ENCODE measurements around the gene YAP1.
"Not testable (repeated sequence)": the region's sequence is repeated elsewhere in the genome, so short reads cannot be mapped to it uniquely, and the experiment has no call there.

The YAP1 gene

GRCh38 chr11:102240502-102240901, 130.3 kb downstream of the YAP1 start:
- DNase-seq (ENCODE audit: low spot score), result no peak

- no peak for DNase-seq (ENCODE audit: low spot score)
Observed at GRCh38 chr11:102241026-102241425, 130.8 kb downstream of the YAP1 start.

DNA sequence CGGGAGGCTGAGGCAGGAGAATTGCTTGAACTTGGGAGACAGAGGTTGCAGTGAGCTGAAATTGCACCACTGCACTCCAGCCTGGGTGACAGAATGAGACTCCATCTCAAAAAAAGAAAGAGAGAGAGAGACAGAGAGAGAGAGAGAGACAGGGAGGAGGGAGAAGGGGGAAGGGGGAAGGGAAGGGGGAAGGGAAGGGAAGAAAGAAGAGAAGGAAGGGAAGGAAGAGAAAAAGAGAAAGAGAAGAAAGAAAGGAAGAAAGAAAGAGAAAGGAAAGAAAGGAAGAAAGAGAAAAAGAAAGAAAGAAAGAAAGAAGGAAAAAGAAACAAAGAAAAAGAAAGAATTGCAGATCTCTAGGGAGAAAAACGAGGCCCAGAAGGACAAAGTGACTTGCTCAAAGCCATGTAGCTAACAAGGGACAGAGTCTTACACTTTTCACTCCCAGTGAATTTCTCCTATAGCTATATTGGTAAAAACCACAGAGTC, 133.2 kb downstream of the YAP1 start:
- no peak for DNase-seq (ENCODE audit: low spot score)

DNA sequence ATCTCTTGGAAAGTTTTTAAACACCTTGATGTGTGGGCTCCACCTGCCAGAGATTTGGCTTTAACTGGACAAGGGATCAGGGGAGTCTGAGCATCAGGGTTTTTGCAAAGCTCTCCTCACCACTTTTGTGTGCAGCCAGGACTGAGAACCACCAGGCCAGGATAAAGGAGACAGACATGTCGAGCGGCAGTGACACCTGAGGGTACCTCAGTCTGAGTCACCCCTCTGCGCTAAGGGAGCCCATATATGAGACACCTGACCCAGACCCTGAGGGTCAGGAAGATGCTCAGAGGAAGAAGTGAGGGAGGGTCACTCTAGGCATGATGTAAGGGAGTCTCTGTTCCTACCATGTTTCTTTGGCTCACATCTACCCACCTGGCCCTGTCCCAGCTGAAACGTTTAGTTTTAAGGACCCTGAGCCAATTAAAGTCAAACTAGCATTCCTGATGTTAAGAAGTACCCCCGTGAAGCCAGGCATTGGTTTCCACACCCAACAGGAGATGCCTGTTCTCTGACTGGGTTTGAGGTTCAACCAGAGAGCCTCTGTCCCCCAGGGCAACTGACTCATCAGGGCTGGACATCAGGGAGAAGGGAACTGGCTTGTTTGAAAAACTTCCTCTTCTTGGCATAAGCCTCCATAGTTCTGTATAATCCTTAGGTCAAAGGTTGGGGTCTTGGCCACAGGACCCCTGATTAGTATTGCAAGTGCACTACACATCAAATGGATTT, 134.6 kb downstream of the YAP1 start:
- no peak for DNase-seq (ENCODE audit: low spot score)

DNA sequence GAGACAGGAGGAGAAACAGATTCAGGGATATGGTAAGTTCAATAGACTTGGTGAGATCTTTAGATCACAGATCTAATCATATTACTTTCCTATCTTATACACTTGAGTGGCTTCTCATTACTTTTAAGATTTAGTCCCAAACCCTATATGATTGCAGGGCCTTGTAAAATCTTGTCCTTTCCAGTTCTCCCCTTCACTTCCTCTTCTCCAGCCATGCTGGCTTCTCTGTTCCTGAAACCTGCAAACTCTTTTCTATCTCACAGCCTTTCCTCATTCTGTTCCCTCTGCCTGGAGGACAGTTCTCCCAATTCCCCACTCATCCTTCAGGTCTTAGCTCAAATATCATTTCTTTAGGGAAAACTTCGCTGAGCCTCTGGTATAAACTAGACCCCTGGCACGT, 141.2 kb downstream of the YAP1 start:
- DNase-seq (ENCODE audit: low spot score), result no peak

- DNase-seq (ENCODE audit: low spot score), result no peak
Observed at GRCh38 chr11:102252339-102252891, 142.2 kb downstream of the YAP1 start.

DNA sequence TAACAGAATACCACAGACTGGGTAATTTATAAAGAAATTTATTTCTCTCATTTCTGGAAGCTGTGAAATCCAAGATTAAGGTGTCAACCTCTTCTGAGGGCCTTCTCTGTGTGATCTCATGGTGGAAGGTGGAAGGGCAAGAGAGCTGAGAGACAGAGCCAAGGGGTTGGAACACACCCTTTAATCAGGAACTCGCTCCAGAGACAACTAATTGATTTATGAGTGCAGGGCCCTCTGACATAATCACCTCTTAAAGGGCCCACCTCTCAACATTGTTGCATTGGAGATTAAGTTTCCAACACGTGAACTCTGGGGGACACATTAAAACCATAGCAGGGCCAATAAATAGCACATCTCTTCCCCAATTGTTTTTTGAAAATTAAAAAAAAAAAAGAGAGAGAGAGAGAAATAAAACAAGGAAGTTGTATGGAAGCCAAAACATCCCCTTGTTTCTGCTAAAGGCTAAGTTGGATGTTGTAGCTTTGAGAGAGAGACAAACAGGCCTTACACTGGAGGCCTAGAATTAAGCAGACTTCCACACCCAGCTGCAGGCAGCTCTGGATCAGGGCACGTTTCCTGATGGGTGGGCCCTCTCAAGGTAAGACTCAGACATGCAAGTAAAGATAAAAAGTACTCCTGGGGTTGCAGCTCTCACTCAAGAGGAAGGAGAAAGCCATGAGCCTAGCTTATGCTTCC, 142.9 kb downstream of the YAP1 start:
- DNase-seq (ENCODE audit: low spot score), result no peak

DNA sequence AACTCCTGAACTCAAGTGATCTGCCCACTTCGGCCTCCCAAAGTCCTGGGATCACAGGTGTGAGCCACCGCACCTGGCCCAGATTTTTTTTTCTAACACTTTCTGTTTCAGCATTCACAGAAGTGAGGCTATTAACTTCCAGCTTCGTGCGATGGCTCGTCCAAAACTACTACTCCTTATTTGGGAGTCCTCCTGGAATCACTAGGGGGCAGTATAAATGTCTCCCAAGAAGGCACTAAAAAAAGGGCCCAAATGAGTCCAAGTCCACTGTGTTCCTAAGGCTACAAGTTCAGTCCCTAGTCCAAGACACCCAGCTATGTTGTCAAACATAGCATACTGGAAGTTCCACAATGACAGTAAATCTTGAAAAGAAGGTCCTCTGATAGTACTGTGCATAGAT, 143.8 kb downstream of the YAP1 start:
- DNase-seq (ENCODE audit: low spot score), result no peak

- DNase-seq (ENCODE audit: low spot score), result no peak
Observed at GRCh38 chr11:102256251-102256650, 146.0 kb downstream of the YAP1 start.

DNA sequence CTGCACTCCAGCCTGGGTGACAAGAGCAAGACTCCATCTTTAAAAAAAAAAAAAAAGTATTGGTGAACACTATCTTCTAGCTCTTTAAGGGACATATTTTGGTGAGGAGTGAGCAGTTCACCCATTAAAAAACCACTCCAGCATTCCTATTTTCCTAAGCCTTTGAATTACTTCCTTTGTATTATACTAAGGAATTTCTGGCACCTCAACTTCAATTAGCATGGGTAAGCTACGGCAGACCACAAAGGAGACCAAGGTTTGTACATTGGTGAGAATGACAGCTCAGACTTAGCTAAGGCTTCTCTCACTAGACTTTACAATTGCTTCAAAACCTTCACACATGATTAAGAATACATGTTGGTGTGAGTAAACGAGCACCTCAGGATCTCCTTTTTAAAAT, 150.0 kb downstream of the YAP1 start:
- DNase-seq (ENCODE audit: low spot score), result no peak

GRCh38 chr11:102263379-102264003, 153.2 kb downstream of the YAP1 start:
- no peak for DNase-seq (ENCODE audit: low spot score)

DNA sequence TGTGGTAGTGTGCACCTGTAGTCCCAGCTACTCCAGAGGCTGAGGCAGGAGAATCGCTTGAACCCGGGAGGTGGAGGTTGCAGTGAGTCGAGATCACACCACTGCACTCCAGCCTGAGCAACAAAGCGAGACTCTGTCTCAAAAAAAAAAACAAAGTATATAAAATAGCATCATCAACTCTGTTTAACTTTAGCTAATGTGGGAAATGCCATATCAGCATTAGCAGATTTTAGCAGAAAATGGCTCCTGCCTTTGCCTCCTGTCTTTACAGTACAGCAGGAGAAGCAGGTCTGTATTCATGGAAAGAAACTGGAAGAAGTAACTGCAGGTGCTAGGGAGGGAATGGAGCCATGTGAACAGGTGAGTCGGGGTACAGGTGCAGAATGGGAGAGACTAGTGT, 154.5 kb downstream of the YAP1 start:
- not testable (repeated sequence) for DNase-seq (ENCODE audit: low spot score)

DNA sequence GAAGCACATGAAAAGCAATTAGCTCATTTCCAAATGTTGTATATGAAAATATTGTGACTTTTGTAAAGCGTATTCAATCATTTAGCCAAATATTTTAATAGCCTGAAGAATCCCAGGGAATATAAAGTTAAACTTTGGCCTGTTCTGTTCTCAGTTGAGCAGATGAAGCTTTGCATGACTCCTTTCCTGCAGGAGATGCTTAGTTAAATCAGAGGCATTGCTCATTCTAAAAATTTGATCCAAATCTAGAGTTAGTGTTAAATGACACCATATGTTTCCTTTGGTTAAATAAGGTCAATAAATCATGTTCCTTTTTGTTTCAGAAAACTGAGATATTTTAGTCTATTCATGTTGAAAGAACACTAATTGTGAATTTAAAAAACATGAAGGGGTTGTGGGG, 155.9 kb downstream of the YAP1 start:
- no peak for DNase-seq (ENCODE audit: low spot score)

- no peak for DNase-seq (ENCODE audit: low spot score)
Observed at GRCh38 chr11:102267609-102268008, 157.4 kb downstream of the YAP1 start.

- DNase-seq (ENCODE audit: low spot score), result no peak
Observed at GRCh38 chr11:102268083-102268984, 158.1 kb downstream of the YAP1 start.

- DNase-seq (ENCODE audit: low spot score), result no peak
Observed at GRCh38 chr11:102268985-102269470, 158.8 kb downstream of the YAP1 start.

DNA sequence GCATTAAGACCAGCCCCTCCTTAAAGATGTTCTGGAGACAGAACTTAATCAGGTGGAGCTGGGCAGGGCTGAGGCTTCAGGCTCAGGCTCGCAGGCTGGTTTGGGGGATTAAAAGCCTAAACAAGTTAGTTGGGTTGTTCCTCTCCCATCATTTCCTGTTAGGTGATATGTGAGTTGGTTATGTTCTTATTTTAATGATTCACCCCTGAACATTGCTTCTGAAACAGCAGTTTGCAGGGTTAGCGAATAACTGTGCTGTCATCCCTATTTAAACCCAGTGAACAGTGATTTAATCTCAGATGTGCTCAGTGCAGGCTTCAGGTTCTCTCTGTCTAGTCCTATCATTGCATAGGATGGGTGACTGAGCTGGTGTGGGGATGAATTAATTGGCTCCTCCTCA, 159.7 kb downstream of the YAP1 start:
- DNase-seq (ENCODE audit: low spot score), result no peak

DNA sequence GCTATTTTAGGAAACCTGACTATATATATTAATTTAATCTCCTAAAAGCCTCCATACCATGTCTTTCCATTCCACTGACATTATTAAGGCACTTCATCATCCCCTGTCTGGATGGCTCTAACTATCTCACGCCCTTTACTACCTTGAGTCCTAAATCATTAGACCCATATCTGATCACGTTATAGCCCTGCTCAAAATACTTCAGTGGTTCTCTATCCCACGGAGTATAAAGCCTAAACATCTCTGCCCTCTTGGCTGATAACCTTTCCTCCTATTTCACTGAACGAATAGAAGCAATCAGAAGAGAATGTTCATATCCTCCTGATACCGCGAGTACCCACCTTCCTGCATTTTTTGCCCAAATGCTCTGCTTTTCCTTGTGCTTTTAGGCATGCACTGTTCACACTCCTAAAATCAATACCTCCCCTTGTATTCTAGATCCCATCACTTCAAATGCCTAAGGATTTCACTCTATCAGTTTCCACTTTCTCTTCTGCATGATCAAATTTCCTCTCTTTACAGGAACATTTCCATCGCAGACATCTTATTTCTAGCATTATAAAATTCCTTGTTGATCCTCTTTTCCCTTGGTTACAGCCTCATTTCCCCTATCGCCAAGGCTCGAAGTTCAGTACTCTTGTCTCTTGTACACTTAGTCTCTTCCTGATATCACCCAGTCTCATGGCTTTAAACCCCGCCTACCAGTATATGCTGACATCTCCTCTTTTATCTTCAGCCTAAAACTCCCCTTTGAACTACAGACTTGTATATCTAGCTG, 162.0 kb downstream of the YAP1 start:
- no peak for DNase-seq (ENCODE audit: low spot score)

GRCh38 chr11:102274628-102275027, 164.4 kb downstream of the YAP1 start:
- no peak for DNase-seq (ENCODE audit: low spot score)

GRCh38 chr11:102276362-102276761, 166.1 kb downstream of the YAP1 start:
- no peak for DNase-seq (ENCODE audit: low spot score)

GRCh38 chr11:102276783-102277182, 166.5 kb downstream of the YAP1 start:
- no peak for DNase-seq (ENCODE audit: low spot score)
